Sciatic nerve (tissue), 2 donors: ENCODE results near the gene RPS27A. TPM values are rescaled to one million over a fixed set of nuclear protein-coding genes. Genes with fewer than 3 reads are reported as not detected.
"Not testable (repeated sequence)": the region's sequence is repeated elsewhere in the genome, so short reads cannot be mapped to it uniquely, and the experiment has no call there.

ENCODE experiments used
- ATAC-seq: fragments of 200-7000 bp; cut with Tn5 transposase; one replicate; pipeline ENCODE4 v1.9.1; 2020; ENCODE audit warnings: mild to moderate bottlenecking, moderate library complexity
- DNase-seq: peaks from one replicate; pipeline ENCODE4 v3.0.0-alpha.2; 2020; ENCODE audit warnings: low spot score
- intact Hi-C: fragments of 100-400 bp; cut with DNase I; formaldehyde crosslinking; loops from one replicate; pipeline ENCODE4 v1.14.2; 2022
- total RNA-seq: library from RNA; stranded (reverse); fragmentation: NEBNext Ultra II Directional; extraction: Animal tissue kit (Norgen Biotek cat#: 25700); gene quantifications from one replicate; pipeline ENCODE4 v1.2.1, GENCODE V29; 2021
- donor health status: DM: no; HTN: no; CAD: no.
- donor health status: DM: no; HTN: no; CAD: no.

Gene RPS27A
- 762 TPM for total RNA-seq

DNA sequence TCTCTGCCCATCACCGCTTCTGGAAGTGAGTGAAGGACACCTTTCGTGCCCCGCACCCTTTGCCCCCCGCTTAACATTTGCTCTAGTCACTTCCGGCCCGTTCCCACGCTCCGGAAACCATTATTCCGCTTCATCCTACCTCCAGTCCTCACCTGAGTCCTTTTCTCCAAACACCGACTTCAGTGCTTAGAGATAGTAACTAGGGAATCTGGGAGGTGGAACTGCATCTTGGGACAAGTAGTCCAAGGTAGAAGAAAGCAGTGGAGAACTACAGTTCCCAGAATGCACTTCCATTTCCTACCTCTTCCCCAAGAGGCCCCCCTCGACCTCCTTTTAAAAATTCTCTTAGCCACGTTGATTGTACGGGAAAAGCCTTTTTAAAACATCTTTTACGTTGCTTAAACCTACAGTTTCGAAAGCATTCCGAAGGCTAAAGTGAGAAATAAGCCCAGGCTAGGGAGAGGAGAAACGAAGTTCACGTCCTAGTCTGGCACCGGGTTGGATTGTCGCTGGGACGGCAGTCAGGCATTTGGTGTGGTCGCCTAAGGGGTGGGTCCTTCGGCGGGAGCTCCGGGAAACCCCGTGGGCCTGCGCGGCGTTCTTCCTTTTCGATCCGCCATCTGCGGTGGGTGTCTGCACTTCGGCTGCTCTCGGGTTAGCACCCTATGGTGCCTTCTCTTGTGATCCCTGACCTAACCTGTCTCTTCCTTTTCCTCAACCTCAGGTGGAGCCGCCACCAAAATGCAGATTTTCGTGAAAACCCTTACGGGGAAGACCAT is at the start of gene RPS27A, which contains the start of gene CLHC1:
TSS of gene RPS27A (plus strand) at position 605 of the 779 bp plus-strand sequence. CDS start at position 742, 137 bp downstream.
TSS of gene CLHC1 (minus strand) at position 210 of the 779 bp plus-strand sequence. CDS start 9,882 bp downstream, outside the sequence.
- intact Hi-C loops, result no loop called here
- DNase-seq (peak; percentile 94), ATAC-seq (peak; percentile 98)

DNA sequence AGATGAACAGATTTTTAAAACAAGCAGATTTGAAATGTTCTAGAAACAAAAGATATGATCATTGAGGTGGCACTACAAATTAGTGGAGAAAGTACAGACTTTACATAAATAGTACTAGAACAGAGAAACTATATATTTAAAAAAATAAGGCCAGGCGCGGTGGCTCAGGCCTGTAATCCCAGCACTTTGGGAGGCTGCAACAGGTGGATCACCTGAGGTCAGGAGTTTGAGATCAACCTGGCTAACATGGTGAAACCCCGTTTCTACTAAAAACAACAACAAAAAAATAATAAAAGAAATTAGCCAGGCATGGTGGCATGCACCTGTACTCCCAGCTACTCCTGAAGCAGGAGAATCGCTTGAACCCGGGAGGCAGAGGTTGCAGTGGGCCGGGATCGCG is 45.7 kb upstream of the RPS27A start:
- ATAC-seq, intact Hi-C loops: not testable (repeated sequence)

DNA sequence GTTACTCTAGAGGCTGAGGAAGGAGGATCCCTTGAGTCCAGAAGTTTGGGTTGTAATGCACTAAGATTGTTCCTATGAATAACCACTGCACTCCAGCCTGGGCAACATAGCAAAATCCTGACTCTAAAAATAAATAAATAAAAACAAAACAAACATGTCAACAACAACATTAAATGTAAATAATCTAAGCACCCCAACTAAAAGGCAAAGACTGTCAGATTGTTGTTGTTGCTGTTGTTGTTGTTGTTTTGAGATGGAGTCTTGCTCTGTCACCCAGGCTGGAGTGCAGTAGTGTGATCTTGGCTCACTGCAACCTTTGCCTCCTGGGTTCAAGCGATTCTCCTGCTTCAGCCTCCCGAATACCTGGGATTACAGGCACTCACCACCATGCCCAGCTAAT is 40.6 kb upstream of the RPS27A start:
- intact Hi-C loops, ATAC-seq, DNase-seq: not testable (repeated sequence)

More for the DNA sequence above, 45.7 kb upstream of the RPS27A start:
- DNase-seq, result not testable (repeated sequence)

DNA sequence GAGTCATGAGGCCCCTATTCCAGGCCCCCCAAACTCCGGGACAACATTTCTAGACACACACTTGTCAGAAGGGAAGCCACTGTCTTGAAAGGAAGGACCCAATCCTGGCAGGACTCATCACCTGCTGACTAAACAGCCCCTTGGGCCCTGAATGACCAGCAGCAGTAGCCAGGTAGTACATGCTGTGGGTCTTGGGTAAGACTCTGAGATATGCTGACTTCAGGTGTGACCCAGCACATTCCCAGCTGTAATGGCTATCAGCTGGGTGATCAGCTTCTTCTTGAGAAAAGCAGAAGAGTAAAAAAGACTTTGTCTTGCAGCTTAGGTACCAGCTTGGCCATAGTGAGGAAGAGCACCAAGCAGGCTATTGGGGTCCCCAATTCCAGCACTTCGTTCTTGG is 36.0 kb upstream of the RPS27A start:
- DNase-seq (no peak), ATAC-seq (no peak)
- intact Hi-C loops, result no loop called here

DNA sequence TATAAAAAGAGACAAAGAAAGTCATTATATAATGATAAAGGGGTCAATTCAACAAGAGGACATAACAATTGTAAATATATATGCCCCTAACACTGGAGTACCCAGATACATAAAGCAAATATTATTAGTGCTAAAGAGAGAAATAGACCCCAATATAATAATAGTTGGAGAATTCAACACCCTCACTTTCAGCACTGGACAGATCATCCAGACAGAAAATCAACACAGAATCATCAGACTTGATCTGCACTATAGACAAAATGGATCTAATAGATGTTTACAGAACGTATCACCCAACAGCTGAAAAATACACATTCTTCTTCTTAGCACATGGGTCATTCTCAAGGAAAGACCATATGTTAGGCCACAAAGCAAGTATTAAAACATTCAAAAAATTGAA is 32.1 kb upstream of the RPS27A start:
- intact Hi-C loops, result no loop called here
- DNase-seq (no peak), ATAC-seq (no peak)

DNA sequence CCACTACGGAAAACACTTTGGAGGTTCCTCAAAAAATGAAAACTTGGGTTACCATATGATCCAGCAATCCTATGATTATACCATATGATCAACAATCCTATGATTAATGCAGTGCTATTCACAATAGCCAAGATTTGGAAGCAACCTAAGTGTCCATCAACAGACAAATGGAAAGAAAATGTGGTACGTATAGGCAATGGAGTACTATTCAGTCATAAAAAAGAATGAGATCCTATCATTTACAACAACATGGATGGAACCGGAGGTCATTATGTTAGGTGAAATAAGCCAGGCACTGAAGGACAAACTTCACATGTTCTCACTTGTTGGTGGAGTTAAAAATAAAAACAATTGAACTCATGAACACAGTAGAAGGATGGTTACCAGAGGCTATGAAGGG is 28.0 kb upstream of the RPS27A start:
- intact Hi-C loops, result no loop called here
- ATAC-seq (no peak), DNase-seq (no peak)

DNA sequence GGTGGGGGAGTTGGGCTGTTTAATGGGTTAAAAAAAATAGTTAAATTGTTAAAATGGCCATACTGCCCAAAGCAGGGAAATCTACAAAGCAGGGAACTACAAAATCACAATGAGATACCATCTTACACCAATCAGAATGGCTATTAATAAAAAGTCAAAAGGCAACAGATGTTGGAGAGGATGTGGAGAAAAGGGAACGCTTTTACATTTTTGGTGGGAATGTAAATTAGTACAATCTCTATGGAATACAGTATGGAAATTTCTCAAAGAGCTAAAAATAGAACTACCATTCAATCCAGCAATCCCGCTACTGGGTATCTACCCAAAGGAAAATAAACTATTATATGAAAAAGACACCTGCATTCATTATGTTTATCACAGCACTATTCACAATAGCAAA is 27.5 kb upstream of the RPS27A start:
- DNase-seq (no peak), ATAC-seq (no peak)
- intact Hi-C loops, result no loop called here

DNA sequence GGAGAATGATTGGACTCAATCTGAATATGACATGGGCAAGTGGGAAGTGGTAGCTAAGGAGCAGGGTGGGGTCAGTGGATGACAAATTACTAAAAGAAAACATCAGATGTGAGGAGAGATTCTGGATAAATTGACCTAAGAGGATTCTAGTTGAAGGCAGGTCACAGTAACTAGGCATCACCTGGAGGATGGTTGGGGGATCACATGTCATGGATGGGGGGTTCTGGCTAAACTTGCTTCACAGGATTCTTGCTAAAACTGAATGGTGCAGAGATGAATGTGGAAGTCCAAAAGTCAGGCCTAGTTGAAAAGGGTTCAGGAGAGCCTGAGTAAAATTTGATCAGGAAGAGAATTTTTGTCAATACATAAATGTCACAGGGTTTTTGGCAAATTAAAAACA is 18.7 kb upstream of the RPS27A start:
- no peak for ATAC-seq
- DNase-seq, result no peak
- intact Hi-C loops, result no loop called here

DNA sequence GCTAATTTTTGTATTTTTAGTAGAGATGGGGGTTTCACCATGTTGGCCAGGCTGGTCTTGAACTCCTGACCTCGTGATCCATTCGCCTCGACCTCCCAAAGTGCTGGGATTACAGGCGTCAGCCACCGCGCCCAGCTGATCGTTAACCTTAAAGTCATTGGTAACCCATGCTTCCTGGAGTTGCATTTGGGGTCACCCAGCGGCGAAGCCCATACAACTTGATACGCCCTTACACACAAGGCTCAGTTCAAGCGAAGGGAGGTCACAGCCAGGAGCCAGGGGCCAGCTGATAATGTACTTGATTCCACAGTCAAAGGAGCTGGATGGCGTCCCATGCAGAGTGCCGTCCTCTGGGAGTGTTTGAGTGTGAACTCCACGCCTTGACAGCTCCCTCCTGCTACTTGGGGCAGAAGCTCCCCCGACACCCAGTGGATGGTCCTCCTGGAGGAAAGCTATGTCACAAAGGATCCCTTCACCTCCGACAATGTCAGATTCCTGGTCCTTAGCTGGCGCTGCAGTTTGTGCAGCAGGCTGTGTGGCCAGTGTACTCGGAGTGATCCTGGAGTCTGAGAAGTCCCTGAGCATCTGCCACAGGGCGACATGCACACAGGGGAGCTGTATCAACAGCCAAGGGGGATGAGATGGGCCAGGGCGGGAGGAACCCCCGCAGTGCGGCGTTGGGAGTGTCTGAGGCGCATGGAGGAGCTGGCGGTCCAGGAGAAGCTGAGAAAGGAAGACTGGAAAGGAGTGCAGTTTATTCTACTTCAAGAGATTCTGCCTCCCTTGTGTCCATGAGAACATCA is 8.3 kb upstream of the RPS27A start:
- DNase-seq, result no peak
- intact Hi-C loops, result no loop called here
- ATAC-seq, result peak; percentile 27

DNA sequence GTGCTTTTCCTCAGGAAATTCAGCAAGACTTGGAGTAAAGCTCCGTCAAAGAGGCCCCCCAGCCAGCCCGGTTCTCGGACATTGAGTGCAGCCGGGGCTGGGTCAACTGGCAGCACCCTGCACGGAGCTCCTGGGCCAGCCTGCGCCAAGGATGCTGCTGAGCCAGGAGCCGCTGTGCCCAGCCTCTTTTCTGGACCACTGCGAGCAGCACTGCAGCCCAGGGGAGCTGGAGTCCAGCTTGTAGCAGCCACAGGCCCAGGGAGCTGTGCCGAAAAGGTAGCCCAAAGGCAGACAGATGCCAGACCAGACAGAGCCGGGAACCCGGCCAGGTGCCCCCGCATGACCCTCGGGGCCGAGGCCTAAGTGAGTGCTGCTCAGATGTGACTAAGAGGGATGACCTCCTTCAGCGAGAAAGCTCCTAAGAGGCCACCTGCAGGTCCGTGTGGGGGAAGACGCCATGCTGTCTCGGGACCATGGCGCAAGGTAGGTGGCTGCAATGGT is 7.7 kb upstream of the RPS27A start:
- ATAC-seq (peak; percentile 8), DNase-seq (no peak)
- intact Hi-C loops, result no loop called here

DNA sequence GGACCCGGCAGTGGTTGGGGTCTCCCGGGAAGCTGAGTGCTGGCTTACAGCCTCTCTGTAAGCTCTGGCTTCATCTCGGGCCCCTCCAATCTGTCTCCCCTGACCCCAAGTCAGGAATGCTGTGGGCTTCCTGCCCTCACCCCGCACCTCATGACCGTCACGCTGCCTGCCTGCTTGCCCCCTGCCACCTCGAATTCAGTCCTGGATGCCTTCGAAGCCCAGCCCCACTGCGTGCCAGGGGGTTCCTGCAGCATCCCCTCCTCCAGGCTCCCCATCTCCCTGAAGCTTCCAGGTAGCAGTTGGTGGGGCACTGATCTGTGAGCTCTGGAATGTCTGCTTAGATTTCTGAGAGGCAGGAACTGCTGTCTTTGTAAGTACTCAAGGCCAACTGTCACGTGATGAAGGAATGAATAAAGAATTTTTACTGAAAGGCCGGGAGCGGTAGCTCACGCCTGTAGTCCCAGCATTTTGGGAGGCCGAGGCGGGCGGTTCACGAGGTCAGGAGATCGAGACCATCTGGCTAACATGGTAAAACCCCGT is 6.9 kb upstream of the RPS27A start:
- ATAC-seq (no peak), DNase-seq (no peak)
- intact Hi-C loops, result no loop called here

DNA sequence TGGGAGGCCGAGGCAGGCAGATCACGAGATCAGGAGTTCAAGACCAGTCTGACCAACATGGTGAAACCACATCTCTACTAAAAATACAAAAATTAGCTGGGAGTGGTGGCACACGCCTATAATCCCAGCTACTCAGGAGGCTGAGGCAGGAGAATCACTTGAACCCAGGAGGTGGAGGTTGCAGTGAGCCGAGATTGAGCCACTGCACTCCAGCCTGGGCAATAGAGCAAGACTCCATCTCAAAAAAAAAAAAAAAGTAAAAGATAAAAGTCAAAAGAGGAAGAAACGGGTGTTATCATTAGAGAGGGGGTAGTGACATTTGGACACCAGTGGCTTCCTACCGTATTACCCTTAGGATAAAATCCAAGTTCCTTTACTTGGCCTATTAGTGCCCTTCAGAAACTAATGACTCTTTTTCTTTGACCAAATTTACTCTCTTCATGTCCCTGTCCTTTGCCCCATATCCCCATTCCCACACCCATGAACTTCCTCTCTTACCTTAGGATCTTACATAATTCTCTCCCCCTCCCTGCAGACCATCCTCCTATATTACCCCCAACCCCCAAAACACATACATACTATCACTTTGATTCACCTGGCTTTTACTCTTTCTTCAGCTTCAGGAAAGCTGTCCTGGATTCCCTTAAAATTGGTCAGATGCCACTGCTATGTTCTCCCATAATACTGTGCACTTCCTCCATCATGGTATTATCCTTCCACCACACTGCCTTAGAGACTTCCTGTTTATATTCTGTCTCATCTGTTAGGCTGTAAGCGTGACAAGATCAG is 4.9 kb upstream of the RPS27A start:
- DNase-seq, intact Hi-C loops, ATAC-seq: not testable (repeated sequence)

DNA sequence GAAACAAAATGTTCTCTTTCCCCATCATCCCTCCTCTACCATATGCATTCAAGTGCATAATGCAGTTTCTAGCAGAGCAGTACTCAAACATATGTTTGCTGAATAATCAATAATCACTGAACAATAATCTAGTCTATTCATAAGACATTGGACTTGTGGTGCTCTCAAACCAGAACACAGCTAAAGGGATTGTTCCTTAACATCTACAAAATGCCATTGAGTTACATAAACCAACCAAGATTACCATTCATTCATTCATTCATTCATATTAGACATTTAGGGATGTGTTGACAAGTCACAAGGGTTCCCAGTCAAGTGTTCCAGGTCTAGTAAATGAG is 4.3 kb upstream of the RPS27A start:
- DNase-seq, result no peak
- intact Hi-C loops, result no loop called here
- ATAC-seq, result no peak

DNA sequence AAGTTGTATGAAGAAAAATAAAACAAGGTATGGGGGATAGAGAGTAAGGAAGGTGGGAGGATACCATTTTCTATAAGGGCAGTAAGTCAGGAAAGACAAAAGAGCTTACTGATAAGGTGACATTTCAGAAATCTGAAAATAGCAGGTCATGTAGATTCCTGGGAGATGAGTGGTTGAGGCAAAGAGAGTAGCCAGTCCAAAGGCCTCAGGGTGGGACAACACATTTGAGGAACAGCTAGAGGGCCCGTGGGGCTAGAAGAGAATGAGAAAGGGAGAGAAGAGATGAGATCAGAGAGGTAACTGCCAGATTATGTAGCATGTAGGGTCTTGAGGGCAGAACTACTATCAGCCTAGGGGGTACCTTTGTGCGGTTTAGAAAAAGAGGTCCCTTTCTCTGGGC is 3.3 kb upstream of the RPS27A start:
- DNase-seq (no peak), ATAC-seq (no peak)
- intact Hi-C loops, result no loop called here

DNA sequence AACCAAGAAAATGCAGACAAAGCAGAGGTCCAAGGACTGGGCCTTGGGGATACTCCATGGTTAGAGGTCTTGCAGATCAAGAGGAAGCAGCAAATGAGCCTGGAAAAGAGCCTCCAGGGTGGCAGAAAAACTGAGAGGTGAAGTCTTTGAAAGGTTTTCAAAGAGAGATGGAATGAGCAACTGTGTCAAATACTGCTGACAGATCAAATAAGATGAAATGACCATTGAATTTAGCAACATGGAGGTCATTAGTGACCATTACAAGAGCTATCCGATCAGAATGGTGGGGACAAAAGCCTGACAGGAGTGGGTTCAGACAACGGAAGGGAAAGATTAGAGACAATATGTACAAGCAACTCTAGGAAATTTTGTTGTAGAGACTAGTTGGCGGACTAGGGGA is 1.9 kb upstream of the RPS27A start:
- DNase-seq (no peak), ATAC-seq (no peak)
- intact Hi-C loops, result no loop called here

DNA sequence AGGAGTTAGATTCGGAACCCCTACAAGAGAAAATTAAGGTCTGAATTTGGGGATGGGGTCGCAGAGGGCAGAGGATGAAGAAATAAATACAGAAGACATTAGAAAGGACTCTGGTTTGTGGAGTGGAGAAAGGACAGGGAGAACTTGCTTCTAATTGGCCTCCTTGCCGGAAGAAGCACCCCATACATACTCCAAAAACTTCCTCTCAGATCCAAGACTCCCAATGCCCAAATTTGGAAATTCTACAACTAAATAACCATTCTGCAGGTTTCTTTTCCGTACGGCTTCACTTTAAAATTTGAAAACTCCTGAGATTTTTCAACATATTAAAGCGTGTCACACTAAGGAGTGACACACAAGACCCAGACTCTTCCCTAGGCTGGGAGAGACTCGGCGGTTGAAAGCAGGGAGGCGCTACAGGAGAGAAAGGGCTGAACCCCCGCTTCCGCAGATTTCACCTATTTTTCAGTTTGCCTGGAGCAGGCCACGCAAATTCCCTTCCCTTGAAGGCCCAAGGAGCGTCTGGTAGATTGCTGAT is 873 bp upstream of the RPS27A start:
- intact Hi-C loops, result no loop called here
- DNase-seq, result no peak
- peak; percentile 11 for ATAC-seq

DNA sequence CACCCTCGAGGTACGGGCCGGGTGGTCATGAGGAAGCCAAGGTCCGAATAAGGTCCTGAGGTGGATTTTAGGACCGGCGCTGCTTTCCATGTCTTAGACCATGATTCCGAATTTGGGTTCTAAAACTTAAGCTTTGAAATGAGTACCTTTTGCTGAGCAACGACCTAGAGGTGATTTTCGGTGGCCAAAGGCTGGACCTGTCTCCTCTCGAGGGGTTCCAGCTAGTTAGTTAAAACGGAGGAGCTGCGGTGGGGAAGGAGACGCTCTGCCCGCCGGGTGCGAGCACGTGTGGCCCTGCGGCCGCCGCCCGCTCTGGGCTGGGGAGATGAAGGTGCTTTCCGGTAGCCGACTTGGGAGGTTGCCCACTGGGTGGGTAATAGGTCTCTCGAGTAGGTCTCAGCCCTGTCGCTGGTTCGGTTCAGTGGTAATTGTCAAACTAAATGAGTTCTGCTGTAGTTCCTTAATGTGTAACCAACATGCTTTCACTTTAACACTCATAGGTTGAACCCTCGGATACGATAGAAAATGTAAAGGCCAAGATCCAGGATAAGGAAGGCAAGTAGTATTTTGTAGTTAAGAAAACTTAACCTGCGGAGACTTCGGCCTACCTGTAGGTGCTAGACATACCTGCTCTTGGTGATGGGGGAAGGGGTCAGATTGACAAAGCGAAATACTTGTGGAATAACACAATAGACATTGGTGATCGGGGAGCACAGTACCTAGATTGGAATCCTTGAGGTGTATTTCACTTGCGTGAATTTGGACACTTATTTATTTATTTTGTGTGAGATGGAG is 572 bp downstream of the RPS27A start:
- ATAC-seq, result peak; percentile 37
- peak; percentile 67 for DNase-seq
- intact Hi-C loops, result no loop called here

DNA sequence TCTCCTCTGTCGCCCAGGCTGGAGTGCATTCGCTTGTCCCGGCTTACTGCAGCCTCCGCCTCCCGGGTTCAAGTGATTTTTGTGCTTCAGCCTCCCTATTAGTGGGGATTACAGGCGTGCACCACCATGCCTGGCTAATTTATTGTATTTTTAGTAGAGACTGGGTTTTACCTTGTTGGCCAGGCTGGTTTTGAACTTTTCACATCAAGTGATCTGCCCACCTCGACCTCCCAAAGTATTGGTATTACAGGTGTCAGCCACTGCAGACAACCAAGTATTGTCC is 1.1 kb downstream of the RPS27A start:
- ATAC-seq (no peak), DNase-seq (no peak)
- intact Hi-C loops, result no loop called here
